GM12878 (cell line): ENCODE data around the gene FBN2.
"Not testable (repeated sequence)": the region's sequence is repeated elsewhere in the genome, so short reads cannot be mapped to it uniquely, and the experiment has no call there.

Experiments
- ATF7 ChIP-seq: fragments of 450-650 bp; IDR thresholded peaks from 2 replicates; pipeline ENCODE4 v1.6.1; 2016; ENCODE audit warnings: low read depth, mild to moderate bottlenecking
- RFX5 ChIP-seq: IDR thresholded peaks from 2 replicates; pipeline ENCODE4 v1.6.1; 2011; ENCODE audit warnings: low read depth, low read length, improper control_type of control experiment
- ZNF24 ChIP-seq: fragments of 450-650 bp; IDR thresholded peaks from 2 replicates; pipeline ENCODE4 v1.6.1; 2017; ENCODE audit warnings: antibody characterized with exemption, mild to moderate bottlenecking
- TF ChIP-seq, protein P1 (sequence below), 3 experiments: IDR thresholded peaks in 2 of 3; conservative IDR thresholded peaks in 1 of 3; 2 replicates each; pipeline ENCODE4 v1.5.1; 2011; ENCODE audit warnings: low read depth in 3 of 3, low read length in 3 of 3, mild to moderate bottlenecking in 3 of 3, control low read depth in 2 of 3, moderate library complexity in 2 of 3, inconsistent platforms in 1 of 3, mixed read lengths in 1 of 3; ENCODE audit not compliant: control insufficient read depth in 2 of 3, insufficient read depth in 1 of 3; ENCODE audit errors: extremely low read depth in 1 of 3
- TF ChIP-seq, protein P2 (sequence below): IDR thresholded peaks from 2 replicates; pipeline ENCODE4 v1.6.1; 2011; ENCODE audit warnings: mild to moderate bottlenecking, low read depth, low read length, moderate library complexity; ENCODE audit not compliant: insufficient replicate concordance
- TF ChIP-seq, protein P3 (sequence below): fragments of 450-650 bp; IDR thresholded peaks from 2 replicates; pipeline ENCODE4 v1.6.1; 2018; ENCODE audit warnings: borderline replicate concordance, mild to moderate bottlenecking; ENCODE audit not compliant: partially characterized antibody

DNA sequence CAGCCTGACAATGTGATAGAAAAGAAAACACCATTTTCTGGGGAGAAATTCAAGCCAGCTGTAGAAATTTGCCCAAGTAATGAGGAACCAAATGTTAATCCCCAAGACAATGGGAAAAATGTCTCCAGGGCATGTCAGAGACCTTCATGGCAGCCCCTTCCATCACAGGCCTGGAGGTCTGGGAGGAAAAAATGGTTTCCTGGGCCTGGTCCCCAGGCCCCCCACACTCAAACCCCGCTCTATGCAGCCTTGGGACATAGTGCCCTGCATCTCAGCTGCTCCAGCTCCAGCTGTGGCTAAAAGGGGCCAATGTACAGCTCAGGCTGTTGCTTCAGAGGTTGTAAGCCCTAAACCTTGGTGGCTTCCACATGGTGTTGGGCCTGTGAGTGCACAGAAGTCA is 34.3 kb downstream of the FBN2 start:
- TF ChIP-seq, protein P1, sequence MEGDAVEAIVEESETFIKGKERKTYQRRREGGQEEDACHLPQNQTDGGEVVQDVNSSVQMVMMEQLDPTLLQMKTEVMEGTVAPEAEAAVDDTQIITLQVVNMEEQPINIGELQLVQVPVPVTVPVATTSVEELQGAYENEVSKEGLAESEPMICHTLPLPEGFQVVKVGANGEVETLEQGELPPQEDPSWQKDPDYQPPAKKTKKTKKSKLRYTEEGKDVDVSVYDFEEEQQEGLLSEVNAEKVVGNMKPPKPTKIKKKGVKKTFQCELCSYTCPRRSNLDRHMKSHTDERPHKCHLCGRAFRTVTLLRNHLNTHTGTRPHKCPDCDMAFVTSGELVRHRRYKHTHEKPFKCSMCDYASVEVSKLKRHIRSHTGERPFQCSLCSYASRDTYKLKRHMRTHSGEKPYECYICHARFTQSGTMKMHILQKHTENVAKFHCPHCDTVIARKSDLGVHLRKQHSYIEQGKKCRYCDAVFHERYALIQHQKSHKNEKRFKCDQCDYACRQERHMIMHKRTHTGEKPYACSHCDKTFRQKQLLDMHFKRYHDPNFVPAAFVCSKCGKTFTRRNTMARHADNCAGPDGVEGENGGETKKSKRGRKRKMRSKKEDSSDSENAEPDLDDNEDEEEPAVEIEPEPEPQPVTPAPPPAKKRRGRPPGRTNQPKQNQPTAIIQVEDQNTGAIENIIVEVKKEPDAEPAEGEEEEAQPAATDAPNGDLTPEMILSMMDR (IDR thresholded peaks at IDR 0.05 in 2 of 3, conservative IDR thresholded peaks at IDR 0.05 in 1 of 3; ENCODE audit: control insufficient read depth in 2 of 3, extremely low read depth in 1 of 3, insufficient read depth in 1 of 3, low read depth in 3 of 3, low read length in 3 of 3), result not testable (repeated sequence)
- TF ChIP-seq ZNF24, RFX5, ATF7: not testable (repeated sequence)
- TF ChIP-seq, protein P2, sequence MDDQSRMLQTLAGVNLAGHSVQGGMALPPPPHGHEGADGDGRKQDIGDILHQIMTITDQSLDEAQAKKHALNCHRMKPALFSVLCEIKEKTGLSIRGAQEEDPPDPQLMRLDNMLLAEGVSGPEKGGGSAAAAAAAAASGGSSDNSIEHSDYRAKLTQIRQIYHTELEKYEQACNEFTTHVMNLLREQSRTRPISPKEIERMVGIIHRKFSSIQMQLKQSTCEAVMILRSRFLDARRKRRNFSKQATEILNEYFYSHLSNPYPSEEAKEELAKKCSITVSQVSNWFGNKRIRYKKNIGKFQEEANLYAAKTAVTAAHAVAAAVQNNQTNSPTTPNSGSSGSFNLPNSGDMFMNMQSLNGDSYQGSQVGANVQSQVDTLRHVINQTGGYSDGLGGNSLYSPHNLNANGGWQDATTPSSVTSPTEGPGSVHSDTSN, result not testable (repeated sequence)
- TF ChIP-seq, protein P3, sequence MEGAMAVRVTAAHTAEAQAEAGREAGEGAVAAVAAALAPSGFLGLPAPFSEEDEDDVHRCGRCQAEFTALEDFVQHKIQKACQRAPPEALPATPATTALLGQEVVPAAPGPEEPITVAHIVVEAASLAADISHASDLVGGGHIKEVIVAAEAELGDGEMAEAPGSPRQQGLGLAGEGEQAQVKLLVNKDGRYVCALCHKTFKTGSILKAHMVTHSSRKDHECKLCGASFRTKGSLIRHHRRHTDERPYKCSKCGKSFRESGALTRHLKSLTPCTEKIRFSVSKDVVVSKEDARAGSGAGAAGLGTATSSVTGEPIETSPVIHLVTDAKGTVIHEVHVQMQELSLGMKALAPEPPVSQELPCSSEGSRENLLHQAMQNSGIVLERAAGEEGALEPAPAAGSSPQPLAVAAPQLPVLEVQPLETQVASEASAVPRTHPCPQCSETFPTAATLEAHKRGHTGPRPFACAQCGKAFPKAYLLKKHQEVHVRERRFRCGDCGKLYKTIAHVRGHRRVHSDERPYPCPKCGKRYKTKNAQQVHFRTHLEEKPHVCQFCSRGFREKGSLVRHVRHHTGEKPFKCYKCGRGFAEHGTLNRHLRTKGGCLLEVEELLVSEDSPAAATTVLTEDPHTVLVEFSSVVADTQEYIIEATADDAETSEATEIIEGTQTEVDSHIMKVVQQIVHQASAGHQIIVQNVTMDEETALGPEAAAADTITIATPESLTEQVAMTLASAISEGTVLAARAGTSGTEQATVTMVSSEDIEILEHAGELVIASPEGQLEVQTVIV, result not testable (repeated sequence)
